Thoracic aorta (tissue), 2 donors: ENCODE results near the gene GRIA3. TPM values are rescaled to one million over a fixed set of nuclear protein-coding genes. Genes with fewer than 3 reads are reported as not detected.

ENCODE experiments used
- ATAC-seq: fragments of 150-250 bp; one replicate; pipeline ENCODE4 v1.8.0; 2017; ENCODE audit warnings: low read depth; ENCODE audit not compliant: insufficient number of reproducible peaks, low FRiP score
- DNase-seq: peaks from one replicate; pipeline ENCODE4 v3.0.0-alpha.2; 2020; ENCODE audit warnings: low spot score
- H3K27ac ChIP-seq, 2 donors: fragments of 200-600 bp; sonication (generic); 1 replicate in 1 of 2; 2 replicates in 1 of 2; pipeline ENCODE4 v1.5.1; 2016; ENCODE audit warnings: mild to moderate bottlenecking in 2 of 2, moderate library complexity in 2 of 2
- H3K27me3 ChIP-seq: fragments of 200-600 bp; sonication (generic); replicated peaks from 2 replicates; pipeline ENCODE4 v1.6.0; 2016; ENCODE audit warnings: mild to moderate bottlenecking; ENCODE audit not compliant: insufficient read depth
- H3K36me3 ChIP-seq: fragments of 200-600 bp; sonication (generic); one replicate; pipeline ENCODE4 v1.5.1; 2016
- H3K4me1 ChIP-seq, 2 donors: fragments of 200-600 bp; sonication (generic); 1 replicate in 1 of 2; 2 replicates in 1 of 2; pipeline versions ENCODE4 v1.5.1 to v1.6.0; 2016; ENCODE audit warnings: low read depth in 2 of 2, mild to moderate bottlenecking in 1 of 2; ENCODE audit not compliant: control insufficient read depth in 1 of 2
- H3K4me3 ChIP-seq: fragments of 200-600 bp; sonication (generic); 2 replicates; pipeline ENCODE4 v1.5.1; 2016; ENCODE audit warnings: mild to moderate bottlenecking
- H3K9me3 ChIP-seq: fragments of 200-600 bp; sonication (generic); 2 replicates; pipeline ENCODE4 v1.5.1; 2016
- total RNA-seq, 2 donors: library from RNA; depleted of rRNA; stranded (reverse); fragments of >200 nt; gene quantifications; one replicate each; pipeline versions ENCODE4 v1.1.0 to v1.2.3, GENCODE V29; 2016
- TF ChIP-seq, protein P1 (sequence below): fragments of 200-600 bp; sonication (generic); IDR thresholded peaks from one replicate; pipeline ENCODE4 v1.5.1; 2019; ENCODE audit warnings: antibody characterized with exemption

GRIA3 gene
- total RNA-seq, 2 donors from 2014 or later, result 6.0 to 7.9 TPM

- no peak for ATAC-seq
- Histone ChIP-seq H3K27ac (no peak overlapping the region), H3K4me3 (no peak overlapping the region), H3K36me3 (no peaks in the 10 kb centered on the region), H3K9me3 (no peaks in the 10 kb centered on the region), H3K4me1 (no peaks in the 10 kb centered on the region), H3K27me3 (no peaks in the 10 kb centered on the region)
- TF ChIP-seq, protein P1, sequence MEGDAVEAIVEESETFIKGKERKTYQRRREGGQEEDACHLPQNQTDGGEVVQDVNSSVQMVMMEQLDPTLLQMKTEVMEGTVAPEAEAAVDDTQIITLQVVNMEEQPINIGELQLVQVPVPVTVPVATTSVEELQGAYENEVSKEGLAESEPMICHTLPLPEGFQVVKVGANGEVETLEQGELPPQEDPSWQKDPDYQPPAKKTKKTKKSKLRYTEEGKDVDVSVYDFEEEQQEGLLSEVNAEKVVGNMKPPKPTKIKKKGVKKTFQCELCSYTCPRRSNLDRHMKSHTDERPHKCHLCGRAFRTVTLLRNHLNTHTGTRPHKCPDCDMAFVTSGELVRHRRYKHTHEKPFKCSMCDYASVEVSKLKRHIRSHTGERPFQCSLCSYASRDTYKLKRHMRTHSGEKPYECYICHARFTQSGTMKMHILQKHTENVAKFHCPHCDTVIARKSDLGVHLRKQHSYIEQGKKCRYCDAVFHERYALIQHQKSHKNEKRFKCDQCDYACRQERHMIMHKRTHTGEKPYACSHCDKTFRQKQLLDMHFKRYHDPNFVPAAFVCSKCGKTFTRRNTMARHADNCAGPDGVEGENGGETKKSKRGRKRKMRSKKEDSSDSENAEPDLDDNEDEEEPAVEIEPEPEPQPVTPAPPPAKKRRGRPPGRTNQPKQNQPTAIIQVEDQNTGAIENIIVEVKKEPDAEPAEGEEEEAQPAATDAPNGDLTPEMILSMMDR, result no peak
- DNase-seq, result no peak
Observed at GRCh38 chrX:123202523-123202922, 18.4 kb downstream of the GRIA3 start.

- ATAC-seq (no peak), DNase-seq (no peak)
- Histone ChIP-seq H3K36me3 (no peaks in the 10 kb centered on the region), H3K9me3 (no peaks in the 10 kb centered on the region), H3K27me3 (no peaks in the 10 kb centered on the region), H3K4me3 (no peak overlapping the region), H3K4me1 (no peaks in the 10 kb centered on the region), H3K27ac (no peak overlapping the region)
- TF ChIP-seq, protein P1, result no peak
Observed at GRCh38 chrX:123203772-123204171, 19.7 kb downstream of the GRIA3 start.

DNA sequence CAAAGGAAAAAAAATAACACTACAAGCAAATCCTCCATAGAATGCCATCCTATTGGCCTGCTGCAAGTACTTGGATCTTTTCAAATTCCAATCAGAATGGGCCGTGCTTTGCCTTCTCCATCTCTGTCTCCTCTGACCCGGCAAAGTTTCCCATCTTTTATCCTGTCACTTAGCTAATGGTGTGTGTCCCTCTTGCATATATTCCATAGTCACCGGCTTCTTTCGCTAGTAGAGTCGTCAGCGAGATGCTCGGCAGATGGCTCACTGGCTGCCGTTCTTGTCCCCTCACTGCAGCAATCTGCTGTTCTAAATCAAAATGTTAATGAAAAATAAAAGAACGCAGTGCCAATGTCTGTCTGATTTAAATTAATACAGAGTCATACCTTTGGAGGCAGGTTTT is 22.1 kb downstream of the GRIA3 start:
- ATAC-seq, result no peak
- H3K4me3 ChIP-seq, result no peak overlapping the region

GRCh38 chrX:123210252-123210651 is 26.2 kb downstream of the GRIA3 start:
- Histone ChIP-seq H3K9me3 (no peaks in the 10 kb centered on the region), H3K4me3 (no peak overlapping the region), H3K27me3 (no peaks in the 10 kb centered on the region), H3K4me1 (no peaks in the 10 kb centered on the region), H3K36me3 (no peaks in the 10 kb centered on the region), H3K27ac (no peak overlapping the region)
- DNase-seq (no peak), ATAC-seq (no peak)
- TF ChIP-seq, protein P1, result no peak

More for the DNA sequence above, 22.1 kb downstream of the GRIA3 start:
- Histone ChIP-seq H3K36me3 (no peaks in the 10 kb centered on the region), H3K27ac (no peak overlapping the region), H3K27me3 (no peaks in the 10 kb centered on the region), H3K4me1 (no peaks in the 10 kb centered on the region), H3K9me3 (no peaks in the 10 kb centered on the region)
- TF ChIP-seq, protein P1, result no peak
- no peak for DNase-seq

- Histone ChIP-seq H3K27me3 (no peaks in the 10 kb centered on the region), H3K36me3 (no peaks in the 10 kb centered on the region), H3K4me1 (no peaks in the 10 kb centered on the region), H3K9me3 (no peaks in the 10 kb centered on the region), H3K4me3 (no peak overlapping the region), H3K27ac (no peak overlapping the region)
- ATAC-seq (no peak), DNase-seq (no peak)
- TF ChIP-seq, protein P1, result no peak
Observed at GRCh38 chrX:123215397-123216089, 31.5 kb downstream of the GRIA3 start.
